Measurements from ENCODE around the gene COL18A1. TPM values are rescaled to one million over a fixed set of nuclear protein-coding genes. Genes with fewer than 3 reads are reported as not detected.

Gene COL18A1
- total and polyA plus RNA-seq, 5 experiments from 2014 or later = 1.5 to 22.2 (median 9.9) TPM

DNA sequence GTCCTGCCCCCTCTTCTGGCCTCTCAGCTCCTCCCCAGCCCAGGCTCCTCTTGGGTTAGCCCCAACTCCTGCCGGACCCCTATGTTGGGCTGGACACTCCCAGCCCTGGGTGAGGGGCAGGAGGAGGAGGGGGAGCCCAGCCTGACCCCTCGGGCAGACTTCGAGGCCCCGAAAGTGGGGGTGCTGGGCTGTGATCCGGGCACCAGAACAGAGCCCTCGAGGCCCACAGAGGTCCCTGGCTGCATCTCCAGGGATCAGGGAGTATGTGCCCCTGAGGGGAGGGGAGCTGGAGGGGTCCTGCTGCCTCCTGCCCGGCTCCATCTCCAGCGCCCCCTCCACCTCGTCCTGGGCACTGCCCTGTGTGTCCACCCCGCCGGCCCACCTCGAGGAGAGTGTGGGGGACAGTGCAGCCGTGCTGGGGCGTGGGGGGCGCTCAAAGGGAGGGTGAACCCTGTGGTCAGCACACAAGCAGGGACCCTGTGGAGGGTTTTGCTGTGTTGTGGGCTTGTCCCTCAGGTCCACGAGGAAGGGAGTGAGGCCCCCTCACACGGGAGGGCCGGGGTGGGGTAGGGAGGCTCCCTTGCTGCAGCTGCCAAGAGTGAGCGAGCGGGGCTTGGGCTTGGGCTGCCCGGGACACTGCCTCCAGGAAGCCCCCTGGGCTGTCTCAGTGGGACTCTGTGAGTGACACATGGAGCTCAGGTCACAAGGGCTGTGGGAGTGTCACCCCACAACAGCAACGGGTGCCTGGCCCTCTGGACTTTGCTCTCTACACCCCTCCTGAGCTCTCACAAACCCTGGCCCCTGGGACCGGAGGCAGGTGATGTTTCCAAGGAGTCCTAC, 54.4 kb downstream of the COL18A1 start:
- peak in 2 of 10 donors; percentile 4 to 45 for DNase-seq
- no peak overlapping the region for H3K4me3 Mint-ChIP-seq
- peaks cover 0 to 17% (median 11%) of the 10 kb centered on the region in 9 donors for H3K9me3 Mint-ChIP-seq
- peaks cover 0 to 13% (median 0%) of the 10 kb centered on the region in 3 donors for H3K36me3 Mint-ChIP-seq
- H3K27me3 Mint-ChIP-seq = peaks cover 0 to 3% (median 0%) of the 10 kb centered on the region in 5 donors
- POLR2A ChIA-PET = no interaction called here
- no peak for ATAC-seq
- H3K4me1 Mint-ChIP-seq = peaks cover 0 to 2% (median 0%) of the 10 kb centered on the region in 4 donors
- no peak overlapping the region for H3K27ac Mint-ChIP-seq

- POLR2A ChIA-PET = no interaction called here
- DNase-seq (peak in 2 of 10 donors; percentile 3 to 62), ATAC-seq (no peak)
- Mint-ChIP-seq H3K4me3 (no peak overlapping the region), H3K36me3 (peaks cover 0 to 13% (median 0%) of the 10 kb centered on the region in 3 donors), H3K4me1 (peaks cover 0 to 2% (median 0%) of the 10 kb centered on the region in 4 donors), H3K27me3 (peaks cover 0 to 7% (median 3%) of the 10 kb centered on the region in 5 donors), H3K27ac (no peak overlapping the region), H3K9me3 (peaks cover 0 to 17% (median 11%) of the 10 kb centered on the region in 9 donors)
Observed at GRCh38 chr21:45460011-45460565, 55.1 kb downstream of the COL18A1 start.

DNA sequence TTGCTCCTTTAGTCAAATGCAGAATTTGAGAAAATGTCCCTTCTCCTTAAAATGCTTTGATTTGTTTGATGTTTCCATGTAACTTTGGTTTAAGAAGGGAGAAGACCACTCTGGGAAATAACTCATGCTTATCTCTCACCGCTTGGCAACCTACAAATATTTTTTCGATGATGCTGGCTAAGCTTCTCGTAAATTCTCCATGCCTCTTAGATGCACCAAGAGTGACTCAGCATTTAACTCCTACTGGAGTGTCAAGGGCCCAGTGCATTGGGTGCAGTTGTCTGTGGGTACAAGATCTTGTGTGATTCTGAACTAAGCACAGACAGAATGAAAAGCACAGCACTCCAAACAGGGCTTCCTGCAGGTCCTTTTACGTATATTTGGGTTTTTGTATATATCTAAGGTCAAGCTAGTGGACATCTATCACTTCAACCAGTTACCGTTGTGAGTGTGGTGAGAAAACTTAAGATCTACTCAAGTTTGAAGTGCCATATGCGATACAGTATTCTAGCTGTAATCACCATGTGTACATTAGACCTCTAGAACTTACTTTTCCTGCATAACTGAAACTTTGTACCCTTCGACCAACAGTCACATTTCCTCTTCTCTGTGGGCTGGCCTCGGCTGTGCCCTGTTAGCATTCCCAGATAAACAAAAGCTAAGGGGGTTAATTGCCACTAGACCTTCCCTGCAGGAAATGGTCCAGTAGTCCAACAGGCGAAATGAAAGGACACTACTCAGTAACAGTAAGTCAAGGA, 55.8 kb downstream of the COL18A1 start:
- peak overlapping the region in 1 of 10 donors; percentile 32 for H3K27ac Mint-ChIP-seq
- DNase-seq = no peak
- peaks cover 0 to 17% (median 11%) of the 10 kb centered on the region in 9 donors for H3K9me3 Mint-ChIP-seq
- H3K4me1 Mint-ChIP-seq = peaks cover 0 to 2% (median under 1%) of the 10 kb centered on the region in 4 donors
- POLR2A ChIA-PET = no interaction called here
- no peak for ATAC-seq
- H3K36me3 Mint-ChIP-seq = peaks cover 0 to 13% (median 0%) of the 10 kb centered on the region in 3 donors
- H3K27me3 Mint-ChIP-seq = peaks cover 0 to 11% (median 8%) of the 10 kb centered on the region in 5 donors
- H3K4me3 Mint-ChIP-seq = no peak overlapping the region

DNA sequence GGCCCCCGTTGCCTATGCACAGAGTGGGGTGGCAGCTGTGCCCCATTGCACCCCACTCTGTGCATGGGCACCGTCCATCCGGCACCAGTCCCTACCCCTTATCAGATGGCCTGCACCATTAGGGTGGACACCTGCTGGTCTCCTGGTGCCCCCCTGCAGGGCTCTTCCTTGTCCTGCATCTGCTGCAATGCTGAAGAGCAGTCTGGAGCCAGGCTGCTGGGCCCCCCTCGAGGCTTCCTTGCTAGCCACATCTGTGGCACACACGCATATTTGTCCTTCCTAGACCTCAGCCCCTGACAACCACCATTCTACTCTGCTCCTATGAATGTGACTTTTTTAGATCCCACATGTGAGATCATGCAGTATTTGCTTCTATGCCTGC, 56.4 kb downstream of the COL18A1 start:
- H3K4me3 Mint-ChIP-seq = no peak overlapping the region
- POLR2A ChIA-PET = no interaction called here
- DNase-seq = peak in 1 of 10 donors; percentile 49
- peaks cover 0 to 11% (median 8%) of the 10 kb centered on the region in 5 donors for H3K27me3 Mint-ChIP-seq
- peaks cover 0 to 2% (median under 1%) of the 10 kb centered on the region in 4 donors for H3K4me1 Mint-ChIP-seq
- peak overlapping the region in 1 of 10 donors; percentile 68 for H3K27ac Mint-ChIP-seq
- peaks cover 0 to 13% (median 0%) of the 10 kb centered on the region in 3 donors for H3K36me3 Mint-ChIP-seq
- ATAC-seq = no peak
- peaks cover 0 to 17% (median 11%) of the 10 kb centered on the region in 9 donors for H3K9me3 Mint-ChIP-seq

DNA sequence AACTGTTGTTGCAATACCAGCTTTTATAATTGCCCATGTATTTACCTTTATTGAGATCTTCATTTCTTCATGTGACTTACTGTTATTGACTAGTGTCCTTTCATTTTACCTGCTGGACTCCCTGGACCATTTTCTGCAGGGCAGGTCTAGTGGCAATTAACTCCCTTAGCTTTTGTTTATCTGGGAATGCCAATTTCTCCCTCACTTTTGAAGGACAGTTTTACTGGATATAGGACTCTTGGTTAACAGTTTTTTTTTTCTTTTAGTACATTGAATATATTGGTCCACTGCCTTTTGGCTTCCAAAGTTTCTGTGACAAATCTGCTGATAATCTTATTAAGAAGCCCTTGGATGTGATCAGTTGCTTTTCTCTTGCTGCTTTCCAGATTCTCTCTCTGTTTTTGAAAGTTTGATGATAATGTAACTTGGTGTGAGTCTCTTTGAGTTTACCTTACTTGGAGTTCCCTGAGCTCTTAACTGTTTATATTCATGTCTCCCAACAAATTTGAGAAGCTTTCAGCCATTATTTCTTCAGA, 56.9 kb downstream of the COL18A1 start:
- H3K4me3 Mint-ChIP-seq = no peak overlapping the region
- ATAC-seq (no peak), DNase-seq (no peak)
- H3K36me3 Mint-ChIP-seq = peaks cover 0 to 13% (median 0%) of the 10 kb centered on the region in 3 donors
- POLR2A ChIA-PET = no interaction called here
- no peak overlapping the region for H3K27ac Mint-ChIP-seq
- peaks cover 0 to 11% (median 8%) of the 10 kb centered on the region in 5 donors for H3K27me3 Mint-ChIP-seq
- peaks cover 0 to 2% (median under 1%) of the 10 kb centered on the region in 4 donors for H3K4me1 Mint-ChIP-seq
- H3K9me3 Mint-ChIP-seq = peaks cover 0 to 17% (median 11%) of the 10 kb centered on the region in 9 donors

DNA sequence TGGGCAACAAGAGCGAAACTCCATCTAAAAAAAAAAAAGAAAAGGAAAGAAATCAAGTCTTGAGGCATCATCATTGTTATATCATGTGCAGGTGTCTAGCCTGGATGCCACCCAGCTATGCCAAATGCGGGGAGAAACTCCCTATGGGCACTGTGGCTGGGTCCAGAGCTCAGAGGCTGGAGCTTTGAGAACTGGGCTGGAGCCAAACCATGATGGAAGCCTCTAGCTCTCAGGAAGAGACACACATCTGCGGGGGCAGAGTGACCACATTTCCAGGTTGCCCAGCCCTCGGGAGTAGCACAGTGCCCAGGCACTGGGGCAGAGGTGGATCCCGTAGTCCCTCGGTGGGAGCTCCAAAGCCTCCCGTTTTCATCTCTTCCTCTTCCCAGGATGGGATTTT, 58.9 kb downstream of the COL18A1 start:
- POLR2A ChIA-PET = no interaction called here
- Mint-ChIP-seq H3K27ac (peak overlapping the region in 1 of 10 donors; percentile 29), H3K4me3 (no peak overlapping the region)

GRCh38 chr21:45464309-45464708, 59.3 kb downstream of the COL18A1 start:
- Mint-ChIP-seq H3K4me1 (peaks cover 0 to 2% (median under 1%) of the 10 kb centered on the region in 4 donors), H3K27me3 (peaks cover 0 to 12% (median 8%) of the 10 kb centered on the region in 5 donors), H3K9me3 (peaks cover 0 to 17% (median 11%) of the 10 kb centered on the region in 9 donors), H3K4me3 (no peak overlapping the region), H3K36me3 (peaks cover 0 to 13% (median 0%) of the 10 kb centered on the region in 3 donors), H3K27ac (peak overlapping the region in 1 of 10 donors; percentile 29)
- ATAC-seq = no peak
- POLR2A ChIA-PET = no interaction called here
- peak in 1 of 10 donors; percentile 31 for DNase-seq

More for the DNA sequence above, 58.9 kb downstream of the COL18A1 start:
- Mint-ChIP-seq H3K36me3 (peaks cover 0 to 13% (median 0%) of the 10 kb centered on the region in 3 donors), H3K9me3 (peaks cover 0 to 17% (median 11%) of the 10 kb centered on the region in 9 donors), H3K4me1 (peaks cover 0 to 2% (median under 1%) of the 10 kb centered on the region in 4 donors), H3K27me3 (peaks cover 0 to 12% (median 8%) of the 10 kb centered on the region in 5 donors)
- ATAC-seq (no peak), DNase-seq (peak in 1 of 10 donors; percentile 19)

DNA sequence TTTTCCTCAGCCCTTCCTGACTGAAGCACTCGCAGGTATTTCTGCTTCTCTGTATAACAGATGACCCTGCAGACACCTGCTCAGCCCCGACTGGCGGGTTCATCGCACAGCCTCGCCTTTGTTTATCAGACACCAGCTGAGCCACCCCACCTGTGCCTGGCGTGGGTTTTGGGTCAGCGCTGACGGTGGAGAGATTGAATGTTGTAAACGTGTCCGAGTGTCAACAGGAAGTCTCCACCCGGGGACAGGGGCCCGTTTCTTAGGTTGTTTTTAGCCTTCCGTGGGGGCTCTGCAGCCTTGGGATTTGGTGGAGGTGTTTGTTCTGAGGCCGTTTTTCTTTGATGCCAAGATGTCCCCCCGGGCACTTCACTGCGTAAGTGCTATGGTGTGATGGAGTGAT, 60.1 kb downstream of the COL18A1 start:
- Mint-ChIP-seq H3K4me1 (peaks cover 0 to 4% (median 2%) of the 10 kb centered on the region in 4 donors), H3K4me3 (no peak overlapping the region), H3K27ac (peak overlapping the region in 1 of 10 donors; percentile 47), H3K36me3 (peaks cover 0 to 13% (median 0%) of the 10 kb centered on the region in 3 donors), H3K9me3 (peaks cover 0 to 17% (median 11%) of the 10 kb centered on the region in 9 donors), H3K27me3 (peaks cover 0 to 12% (median 8%) of the 10 kb centered on the region in 5 donors)
- no peak for ATAC-seq
- POLR2A ChIA-PET = no interaction called here
- DNase-seq = peak in 1 of 10 donors; percentile 7

DNA sequence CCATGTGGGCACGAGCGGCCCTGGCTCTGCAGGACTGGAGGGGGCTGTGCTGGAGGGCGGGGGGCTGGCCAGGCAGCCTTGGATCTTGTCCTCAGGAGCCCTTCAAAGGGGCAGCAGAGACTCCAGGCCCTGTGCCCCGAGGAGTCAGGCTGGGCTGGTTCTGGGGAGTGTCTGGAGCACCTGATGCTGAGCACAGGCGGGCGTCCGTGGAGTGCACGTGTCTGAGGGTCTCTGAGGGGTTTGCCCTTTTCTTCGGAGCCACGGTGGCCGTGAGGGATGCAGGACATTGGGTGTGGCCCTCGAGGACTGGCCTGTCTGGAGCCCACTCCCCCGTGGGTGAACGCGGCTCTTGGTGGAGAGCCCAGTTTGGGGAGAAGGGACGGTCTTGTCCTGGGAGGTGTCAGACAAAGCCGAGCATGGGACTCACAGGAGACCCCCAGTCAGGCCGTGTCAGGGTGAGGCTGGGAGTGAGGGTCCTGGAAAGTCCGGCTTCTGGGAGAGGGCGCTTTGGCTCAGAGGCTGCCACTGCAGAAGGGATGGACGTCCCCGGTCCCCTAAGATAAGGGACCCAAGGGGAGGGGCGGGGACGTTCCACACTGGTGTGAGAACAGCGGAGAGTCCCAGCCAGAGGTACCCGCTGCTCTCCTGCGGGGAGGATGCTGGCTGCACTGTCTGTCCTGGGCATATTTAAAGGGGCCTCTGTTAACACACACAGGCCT, 60.8 kb downstream of the COL18A1 start:
- peaks cover 0 to 17% (median 11%) of the 10 kb centered on the region in 9 donors for H3K9me3 Mint-ChIP-seq
- DNase-seq (peak in 2 of 10 donors; percentile 3 to 61), ATAC-seq (no peak)
- H3K4me3 Mint-ChIP-seq = no peak overlapping the region
- peaks cover 2 to 6% (median 4%) of the 10 kb centered on the region in 4 donors for H3K4me1 Mint-ChIP-seq
- peaks cover 0 to 11% (median 8%) of the 10 kb centered on the region in 5 donors for H3K27me3 Mint-ChIP-seq
- H3K27ac Mint-ChIP-seq = peak overlapping the region in 2 of 10 donors; percentile 18 to 47
- POLR2A ChIA-PET = no interaction called here
- H3K36me3 Mint-ChIP-seq = peaks cover 0 to 13% (median 0%) of the 10 kb centered on the region in 3 donors

GRCh38 chr21:45466330-45467220, 61.6 kb downstream of the COL18A1 start:
- Mint-ChIP-seq H3K4me1 (peaks cover 2 to 14% (median 10%) of the 10 kb centered on the region in 4 donors), H3K27me3 (peaks cover 0 to 11% (median 8%) of the 10 kb centered on the region in 5 donors), H3K36me3 (peaks cover 0 to 11% (median 0%) of the 10 kb centered on the region in 3 donors), H3K27ac (peak overlapping the region in 1 of 10 donors; percentile 18), H3K4me3 (no peak overlapping the region), H3K9me3 (peaks cover 0 to 13% (median 9%) of the 10 kb centered on the region in 9 donors)
- POLR2A ChIA-PET = no interaction called here
- ATAC-seq (no peak), DNase-seq (peak in 1 of 10 donors; percentile 34)
